Measurements from ENCODE around the gene DUOXA2. TPM values are rescaled to one million over a fixed set of nuclear protein-coding genes. Genes with fewer than 3 reads are reported as not detected.

Gene DUOXA2
- total RNA-seq, 1 experiment from 2014 or later, result not detected

DNA sequence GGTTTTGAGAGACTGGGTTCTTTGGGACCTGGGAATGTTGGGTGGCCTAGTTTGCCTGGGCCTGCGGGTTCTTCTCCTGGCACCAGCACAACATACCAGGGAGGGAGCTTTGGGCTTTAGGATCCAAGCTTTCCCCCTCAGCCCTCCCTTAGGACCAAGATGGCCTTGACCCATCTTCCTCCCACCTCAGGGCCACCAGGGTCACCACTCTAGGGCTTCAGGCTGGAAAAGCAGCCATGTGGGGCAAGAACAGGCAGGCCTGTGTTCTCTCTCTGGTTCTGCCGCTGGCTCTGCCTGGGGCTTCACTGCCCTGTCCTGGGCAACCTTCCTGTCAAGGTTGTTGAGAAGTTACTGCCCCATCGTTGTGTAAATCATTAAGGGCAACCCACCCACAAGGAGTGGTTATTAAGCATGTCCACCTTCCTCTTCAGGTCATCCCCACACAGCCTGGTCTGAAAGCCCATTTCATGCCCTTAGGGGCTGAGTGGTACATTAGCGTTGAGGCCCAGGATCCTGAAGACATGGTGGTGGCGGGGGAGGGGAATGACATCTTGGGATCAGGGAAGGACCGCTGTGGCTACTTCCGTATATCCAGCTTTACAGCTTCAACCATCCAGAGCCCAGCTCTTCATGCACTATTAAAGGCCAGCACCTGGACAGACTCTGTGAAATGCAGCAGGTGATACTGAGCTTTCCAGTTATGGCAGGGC is 16.3 kb downstream of the DUOXA2 start:
- ATAC-seq (no peak), DNase-seq (ENCODE audit: low spot score) (no peak)

More for the DNA sequence above, 16.3 kb downstream of the DUOXA2 start:
- POLR2A ChIA-PET, result interaction anchor here (1.5 kb wide), 1 partner anchor 80 kb away, joined by 4 read pairs; no protein-coding TSS in a partner anchor
- CTCF ChIA-PET, result interaction anchor here (0.6 to 11.0 kb wide), 5 partner anchors 15 to 823 kb away, joined by 3 to 231 read pairs (median 3); partner anchors contain the start of genes DUOX2 and DUOXA2
- TF ChIP-seq JAZF1 (CRISPR knock-in tag; IDR thresholded peaks at IDR 0.05), result no peak
- no peak for TF ChIP-seq NFYB (CRISPR knock-in tag; conservative IDR thresholded peaks at IDR 0.05; ENCODE audit: low read depth)
- TF ChIP-seq, protein P1, sequence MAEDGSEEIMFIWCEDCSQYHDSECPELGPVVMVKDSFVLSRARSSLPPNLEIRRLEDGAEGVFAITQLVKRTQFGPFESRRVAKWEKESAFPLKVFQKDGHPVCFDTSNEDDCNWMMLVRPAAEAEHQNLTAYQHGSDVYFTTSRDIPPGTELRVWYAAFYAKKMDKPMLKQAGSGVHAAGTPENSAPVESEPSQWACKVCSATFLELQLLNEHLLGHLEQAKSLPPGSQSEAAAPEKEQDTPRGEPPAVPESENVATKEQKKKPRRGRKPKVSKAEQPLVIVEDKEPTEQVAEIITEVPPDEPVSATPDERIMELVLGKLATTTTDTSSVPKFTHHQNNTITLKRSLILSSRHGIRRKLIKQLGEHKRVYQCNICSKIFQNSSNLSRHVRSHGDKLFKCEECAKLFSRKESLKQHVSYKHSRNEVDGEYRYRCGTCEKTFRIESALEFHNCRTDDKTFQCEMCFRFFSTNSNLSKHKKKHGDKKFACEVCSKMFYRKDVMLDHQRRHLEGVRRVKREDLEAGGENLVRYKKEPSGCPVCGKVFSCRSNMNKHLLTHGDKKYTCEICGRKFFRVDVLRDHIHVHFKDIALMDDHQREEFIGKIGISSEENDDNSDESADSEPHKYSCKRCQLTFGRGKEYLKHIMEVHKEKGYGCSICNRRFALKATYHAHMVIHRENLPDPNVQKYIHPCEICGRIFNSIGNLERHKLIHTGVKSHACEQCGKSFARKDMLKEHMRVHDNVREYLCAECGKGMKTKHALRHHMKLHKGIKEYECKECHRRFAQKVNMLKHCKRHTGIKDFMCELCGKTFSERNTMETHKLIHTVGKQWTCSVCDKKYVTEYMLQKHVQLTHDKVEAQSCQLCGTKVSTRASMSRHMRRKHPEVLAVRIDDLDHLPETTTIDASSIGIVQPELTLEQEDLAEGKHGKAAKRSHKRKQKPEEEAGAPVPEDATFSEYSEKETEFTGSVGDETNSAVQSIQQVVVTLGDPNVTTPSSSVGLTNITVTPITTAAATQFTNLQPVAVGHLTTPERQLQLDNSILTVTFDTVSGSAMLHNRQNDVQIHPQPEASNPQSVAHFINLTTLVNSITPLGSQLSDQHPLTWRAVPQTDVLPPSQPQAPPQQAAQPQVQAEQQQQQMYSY (CRISPR knock-in tag; IDR thresholded peaks at IDR 0.05), result no peak
- no peak for TF ChIP-seq CREM (CRISPR knock-in tag; IDR thresholded peaks at IDR 0.05)
- TF ChIP-seq, protein P2, sequence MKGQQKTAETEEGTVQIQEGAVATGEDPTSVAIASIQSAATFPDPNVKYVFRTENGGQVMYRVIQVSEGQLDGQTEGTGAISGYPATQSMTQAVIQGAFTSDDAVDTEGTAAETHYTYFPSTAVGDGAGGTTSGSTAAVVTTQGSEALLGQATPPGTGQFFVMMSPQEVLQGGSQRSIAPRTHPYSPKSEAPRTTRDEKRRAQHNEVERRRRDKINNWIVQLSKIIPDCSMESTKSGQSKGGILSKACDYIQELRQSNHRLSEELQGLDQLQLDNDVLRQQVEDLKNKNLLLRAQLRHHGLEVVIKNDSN (CRISPR knock-in tag; IDR thresholded peaks at IDR 0.05), result no peak
- TF ChIP-seq, protein P3, sequence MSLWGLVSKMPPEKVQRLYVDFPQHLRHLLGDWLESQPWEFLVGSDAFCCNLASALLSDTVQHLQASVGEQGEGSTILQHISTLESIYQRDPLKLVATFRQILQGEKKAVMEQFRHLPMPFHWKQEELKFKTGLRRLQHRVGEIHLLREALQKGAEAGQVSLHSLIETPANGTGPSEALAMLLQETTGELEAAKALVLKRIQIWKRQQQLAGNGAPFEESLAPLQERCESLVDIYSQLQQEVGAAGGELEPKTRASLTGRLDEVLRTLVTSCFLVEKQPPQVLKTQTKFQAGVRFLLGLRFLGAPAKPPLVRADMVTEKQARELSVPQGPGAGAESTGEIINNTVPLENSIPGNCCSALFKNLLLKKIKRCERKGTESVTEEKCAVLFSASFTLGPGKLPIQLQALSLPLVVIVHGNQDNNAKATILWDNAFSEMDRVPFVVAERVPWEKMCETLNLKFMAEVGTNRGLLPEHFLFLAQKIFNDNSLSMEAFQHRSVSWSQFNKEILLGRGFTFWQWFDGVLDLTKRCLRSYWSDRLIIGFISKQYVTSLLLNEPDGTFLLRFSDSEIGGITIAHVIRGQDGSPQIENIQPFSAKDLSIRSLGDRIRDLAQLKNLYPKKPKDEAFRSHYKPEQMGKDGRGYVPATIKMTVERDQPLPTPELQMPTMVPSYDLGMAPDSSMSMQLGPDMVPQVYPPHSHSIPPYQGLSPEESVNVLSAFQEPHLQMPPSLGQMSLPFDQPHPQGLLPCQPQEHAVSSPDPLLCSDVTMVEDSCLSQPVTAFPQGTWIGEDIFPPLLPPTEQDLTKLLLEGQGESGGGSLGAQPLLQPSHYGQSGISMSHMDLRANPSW (CRISPR knock-in tag; conservative IDR thresholded peaks at IDR 0.05; ENCODE audit: low read depth), result no peak
- TF ChIP-seq, protein P4, sequence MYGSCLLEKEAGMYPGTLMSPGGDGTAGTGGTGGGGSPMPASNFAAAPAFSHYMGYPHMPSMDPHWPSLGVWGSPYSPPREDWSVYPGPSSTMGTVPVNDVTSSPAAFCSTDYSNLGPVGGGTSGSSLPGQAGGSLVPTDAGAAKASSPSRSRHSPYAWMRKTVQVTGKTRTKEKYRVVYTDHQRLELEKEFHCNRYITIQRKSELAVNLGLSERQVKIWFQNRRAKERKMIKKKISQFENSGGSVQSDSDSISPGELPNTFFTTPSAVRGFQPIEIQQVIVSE (CRISPR knock-in tag; IDR thresholded peaks at IDR 0.05; ENCODE audit: borderline replicate concordance), result no peak
- no peak for TF ChIP-seq RORB (CRISPR knock-in tag; IDR thresholded peaks at IDR 0.05)
- TF ChIP-seq TP53 (CRISPR knock-in tag; IDR thresholded peaks at IDR 0.05), result no peak
- TF ChIP-seq, protein P5, sequence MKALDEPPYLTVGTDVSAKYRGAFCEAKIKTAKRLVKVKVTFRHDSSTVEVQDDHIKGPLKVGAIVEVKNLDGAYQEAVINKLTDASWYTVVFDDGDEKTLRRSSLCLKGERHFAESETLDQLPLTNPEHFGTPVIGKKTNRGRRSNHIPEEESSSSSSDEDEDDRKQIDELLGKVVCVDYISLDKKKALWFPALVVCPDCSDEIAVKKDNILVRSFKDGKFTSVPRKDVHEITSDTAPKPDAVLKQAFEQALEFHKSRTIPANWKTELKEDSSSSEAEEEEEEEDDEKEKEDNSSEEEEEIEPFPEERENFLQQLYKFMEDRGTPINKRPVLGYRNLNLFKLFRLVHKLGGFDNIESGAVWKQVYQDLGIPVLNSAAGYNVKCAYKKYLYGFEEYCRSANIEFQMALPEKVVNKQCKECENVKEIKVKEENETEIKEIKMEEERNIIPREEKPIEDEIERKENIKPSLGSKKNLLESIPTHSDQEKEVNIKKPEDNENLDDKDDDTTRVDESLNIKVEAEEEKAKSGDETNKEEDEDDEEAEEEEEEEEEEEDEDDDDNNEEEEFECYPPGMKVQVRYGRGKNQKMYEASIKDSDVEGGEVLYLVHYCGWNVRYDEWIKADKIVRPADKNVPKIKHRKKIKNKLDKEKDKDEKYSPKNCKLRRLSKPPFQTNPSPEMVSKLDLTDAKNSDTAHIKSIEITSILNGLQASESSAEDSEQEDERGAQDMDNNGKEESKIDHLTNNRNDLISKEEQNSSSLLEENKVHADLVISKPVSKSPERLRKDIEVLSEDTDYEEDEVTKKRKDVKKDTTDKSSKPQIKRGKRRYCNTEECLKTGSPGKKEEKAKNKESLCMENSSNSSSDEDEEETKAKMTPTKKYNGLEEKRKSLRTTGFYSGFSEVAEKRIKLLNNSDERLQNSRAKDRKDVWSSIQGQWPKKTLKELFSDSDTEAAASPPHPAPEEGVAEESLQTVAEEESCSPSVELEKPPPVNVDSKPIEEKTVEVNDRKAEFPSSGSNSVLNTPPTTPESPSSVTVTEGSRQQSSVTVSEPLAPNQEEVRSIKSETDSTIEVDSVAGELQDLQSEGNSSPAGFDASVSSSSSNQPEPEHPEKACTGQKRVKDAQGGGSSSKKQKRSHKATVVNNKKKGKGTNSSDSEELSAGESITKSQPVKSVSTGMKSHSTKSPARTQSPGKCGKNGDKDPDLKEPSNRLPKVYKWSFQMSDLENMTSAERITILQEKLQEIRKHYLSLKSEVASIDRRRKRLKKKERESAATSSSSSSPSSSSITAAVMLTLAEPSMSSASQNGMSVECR (CRISPR knock-in tag; IDR thresholded peaks at IDR 0.05; ENCODE audit: borderline replicate concordance), result no peak
- no peak for TF ChIP-seq ZNF317 (CRISPR knock-in tag; IDR thresholded peaks at IDR 0.05; ENCODE audit: borderline replicate concordance, low read depth)
- TF ChIP-seq TCF7 (CRISPR knock-in tag; IDR thresholded peaks at IDR 0.05; ENCODE audit: low read depth), result no peak
- Mint-ChIP-seq H3K9me3 (no peaks in the 10 kb centered on the region), H3K27me3 (ENCODE audit: low read depth) (peaks cover 99% of the 10 kb centered on the region), H3K4me3 (peak overlapping the region; percentile 71), H3K36me3 (no peaks in the 10 kb centered on the region), H3K4me1 (peaks cover 9% of the 10 kb centered on the region), H3K27ac (no peak overlapping the region)
